Transverse colon (tissue), 4 donors: Measurements from ENCODE around the gene DNASE1L3.

Experiments
- POLR2A ChIP-seq: fragments of 450-650 bp; IDR thresholded peaks from one replicate; pipeline ENCODE4 v1.6.1; 2016; ENCODE audit warnings: antibody characterized with exemption, mild to moderate bottlenecking, moderate library complexity
- POLR2AphosphoS5 ChIP-seq, 3 donors: sonication (generic); formaldehyde crosslinking; IDR thresholded peaks; one replicate each; pipeline ENCODE4 v1.6.1; 2016; ENCODE audit warnings: antibody characterized with exemption in 3 of 3
- TF ChIP-seq, protein P1 (sequence below), 5 experiments: fragments of 200-600 bp in 3 of 5; fragments of 450-650 bp in 2 of 5; sonication (generic) in 3 of 5; IDR thresholded peaks; 1 replicate in 2 of 5; 2 replicates in 3 of 5; pipeline ENCODE4 v1.5.1; 2016 to 2017; ENCODE audit warnings: antibody characterized with exemption in 5 of 5, inconsistent platforms in 3 of 5, mild to moderate bottlenecking in 2 of 5, moderate library complexity in 1 of 5

DNA sequence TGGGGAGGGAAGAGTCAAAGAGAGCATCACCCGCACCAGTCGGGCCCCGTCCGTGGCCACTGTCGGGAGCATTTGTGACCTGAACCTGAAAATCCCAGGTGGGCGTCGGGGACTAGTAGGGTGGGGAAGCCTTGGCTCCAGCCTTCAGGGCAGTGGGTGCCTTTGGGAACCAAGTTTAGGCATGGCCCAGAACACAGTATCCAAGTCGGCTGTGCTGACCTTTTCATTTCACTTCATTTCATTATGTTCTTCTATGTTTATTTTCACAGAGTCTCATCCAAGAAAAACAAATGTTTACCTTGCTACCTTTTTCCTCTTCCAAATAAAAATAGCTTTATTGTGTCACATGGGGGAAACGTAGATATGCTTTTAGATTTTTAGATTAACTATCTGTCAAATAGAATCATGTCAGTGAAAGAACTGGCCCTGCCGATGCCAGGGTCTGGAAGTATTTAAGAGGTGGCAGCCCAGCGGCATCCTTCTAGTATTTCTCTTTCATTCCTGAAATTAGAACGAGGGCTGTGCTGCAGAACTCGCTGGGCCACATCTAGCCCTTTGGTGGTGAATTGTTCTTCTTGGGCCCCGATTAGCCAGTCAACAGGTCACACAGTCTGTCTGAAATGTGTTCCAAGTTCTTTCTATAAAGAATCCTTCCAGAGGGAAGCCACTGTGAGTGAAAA lies 60.5 kb downstream of the DNASE1L3 start:
- TF ChIP-seq, protein P1, sequence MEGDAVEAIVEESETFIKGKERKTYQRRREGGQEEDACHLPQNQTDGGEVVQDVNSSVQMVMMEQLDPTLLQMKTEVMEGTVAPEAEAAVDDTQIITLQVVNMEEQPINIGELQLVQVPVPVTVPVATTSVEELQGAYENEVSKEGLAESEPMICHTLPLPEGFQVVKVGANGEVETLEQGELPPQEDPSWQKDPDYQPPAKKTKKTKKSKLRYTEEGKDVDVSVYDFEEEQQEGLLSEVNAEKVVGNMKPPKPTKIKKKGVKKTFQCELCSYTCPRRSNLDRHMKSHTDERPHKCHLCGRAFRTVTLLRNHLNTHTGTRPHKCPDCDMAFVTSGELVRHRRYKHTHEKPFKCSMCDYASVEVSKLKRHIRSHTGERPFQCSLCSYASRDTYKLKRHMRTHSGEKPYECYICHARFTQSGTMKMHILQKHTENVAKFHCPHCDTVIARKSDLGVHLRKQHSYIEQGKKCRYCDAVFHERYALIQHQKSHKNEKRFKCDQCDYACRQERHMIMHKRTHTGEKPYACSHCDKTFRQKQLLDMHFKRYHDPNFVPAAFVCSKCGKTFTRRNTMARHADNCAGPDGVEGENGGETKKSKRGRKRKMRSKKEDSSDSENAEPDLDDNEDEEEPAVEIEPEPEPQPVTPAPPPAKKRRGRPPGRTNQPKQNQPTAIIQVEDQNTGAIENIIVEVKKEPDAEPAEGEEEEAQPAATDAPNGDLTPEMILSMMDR (IDR thresholded peaks at IDR 0.05), result no peak
- TF ChIP-seq POLR2A, result no peak
- TF ChIP-seq POLR2AphosphoS5 (IDR thresholded peaks at IDR 0.05), result no peak
